ENCODE measurements around the gene AJAP1. TPM values are rescaled to one million over a fixed set of nuclear protein-coding genes. Genes with fewer than 3 reads are reported as not detected.

Gene AJAP1
- total RNA-seq, 2 donors from 2014 or later = 0.41 to 0.49 TPM

- no peak for TF ChIP-seq CTCF (IDR thresholded peaks at IDR 0.05)
- Histone ChIP-seq H3K27me3 (replicated peaks; ENCODE audit: insufficient read depth) (no peaks in the 10 kb centered on the region), H3K36me3 (no peaks in the 10 kb centered on the region), H3K4me1 (ENCODE audit: control insufficient read depth in 1 of 2, low read depth in 2 of 2) (no peaks in the 10 kb centered on the region), H3K27ac (no peak overlapping the region), H3K9me3 (no peaks in the 10 kb centered on the region), H3K4me3 (no peak overlapping the region)
- no peak for DNase-seq (ENCODE audit: low spot score)
- ATAC-seq (ENCODE audit: insufficient number of reproducible peaks, low FRiP score, low read depth) = no peak
Observed at GRCh38 chr1:4668743-4669700, 14.6 kb downstream of the AJAP1 start.

GRCh38 chr1:4670265-4670664 lies 15.9 kb downstream of the AJAP1 start:
- H3K4me3 ChIP-seq = no peak overlapping the region
- H3K4me1 ChIP-seq (ENCODE audit: control insufficient read depth in 1 of 2, low read depth in 2 of 2) = no peaks in the 10 kb centered on the region
- H3K9me3 ChIP-seq = no peaks in the 10 kb centered on the region
- DNase-seq (ENCODE audit: low spot score) = no peak
- TF ChIP-seq CTCF (IDR thresholded peaks at IDR 0.05) = no peak
- H3K36me3 ChIP-seq = no peaks in the 10 kb centered on the region
- H3K27me3 ChIP-seq (replicated peaks; ENCODE audit: insufficient read depth) = no peaks in the 10 kb centered on the region
- no peak overlapping the region for H3K27ac ChIP-seq
- no peak for ATAC-seq (ENCODE audit: insufficient number of reproducible peaks, low FRiP score, low read depth)

- no peak for DNase-seq (ENCODE audit: low spot score)
Observed at GRCh38 chr1:4671828-4672227, 17.4 kb downstream of the AJAP1 start.

GRCh38 chr1:4673494-4673893 lies 19.1 kb downstream of the AJAP1 start:
- no peak for ATAC-seq (ENCODE audit: insufficient number of reproducible peaks, low FRiP score, low read depth)

More at GRCh38 chr1:4671828-4672227, 17.4 kb downstream of the AJAP1 start:
- Histone ChIP-seq H3K27me3 (replicated peaks; ENCODE audit: insufficient read depth) (no peaks in the 10 kb centered on the region), H3K9me3 (no peaks in the 10 kb centered on the region), H3K4me3 (no peak overlapping the region), H3K36me3 (no peaks in the 10 kb centered on the region), H3K27ac (no peak overlapping the region), H3K4me1 (ENCODE audit: control insufficient read depth in 1 of 2, low read depth in 2 of 2) (no peaks in the 10 kb centered on the region)
- no peak for TF ChIP-seq CTCF (IDR thresholded peaks at IDR 0.05)
- no peak for ATAC-seq (ENCODE audit: insufficient number of reproducible peaks, low FRiP score, low read depth)

More at GRCh38 chr1:4673494-4673893, 19.1 kb downstream of the AJAP1 start:
- Histone ChIP-seq H3K4me1 (ENCODE audit: control insufficient read depth in 1 of 2, low read depth in 2 of 2) (no peaks in the 10 kb centered on the region), H3K9me3 (no peaks in the 10 kb centered on the region), H3K36me3 (no peaks in the 10 kb centered on the region), H3K4me3 (no peak overlapping the region), H3K27me3 (replicated peaks; ENCODE audit: insufficient read depth) (no peaks in the 10 kb centered on the region), H3K27ac (no peak overlapping the region)
- no peak for TF ChIP-seq CTCF (IDR thresholded peaks at IDR 0.05)
- DNase-seq (ENCODE audit: low spot score) = no peak
